ENCODE data around the gene HBG1. TPM values are rescaled to one million over a fixed set of nuclear protein-coding genes. Genes with fewer than 3 reads are reported as not detected.
A peak's percentile ranks its signal among the peaks of the same experiment; 100 is the strongest.

Gene HBG1
- total and polyA plus RNA-seq, 2 experiments from 2014 or later = not detected

DNA sequence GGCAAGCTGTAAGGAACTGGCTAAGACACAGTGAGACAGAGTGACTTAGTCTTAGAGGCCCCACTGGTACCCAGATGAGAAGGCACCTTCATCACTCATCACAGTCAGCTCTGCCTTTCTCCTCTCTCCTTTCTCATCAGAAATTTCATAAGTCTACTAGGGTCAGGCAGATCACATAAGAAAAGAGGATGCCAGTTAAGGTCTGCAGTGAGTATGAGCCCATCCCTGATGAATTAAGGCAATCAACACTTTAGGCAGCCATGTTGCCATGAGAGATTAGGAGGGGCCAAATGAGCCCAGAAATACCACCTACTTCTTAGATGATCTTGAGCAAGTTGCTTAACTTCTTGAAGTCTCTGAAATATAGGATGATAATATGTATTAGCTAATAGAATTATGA, 31.9 kb upstream of the HBG1 start (continued):
- no peak for TF ChIP-seq CTCF (conservative IDR thresholded peaks at IDR 0.05; ENCODE audit: low read depth in 2 of 2)

DNA sequence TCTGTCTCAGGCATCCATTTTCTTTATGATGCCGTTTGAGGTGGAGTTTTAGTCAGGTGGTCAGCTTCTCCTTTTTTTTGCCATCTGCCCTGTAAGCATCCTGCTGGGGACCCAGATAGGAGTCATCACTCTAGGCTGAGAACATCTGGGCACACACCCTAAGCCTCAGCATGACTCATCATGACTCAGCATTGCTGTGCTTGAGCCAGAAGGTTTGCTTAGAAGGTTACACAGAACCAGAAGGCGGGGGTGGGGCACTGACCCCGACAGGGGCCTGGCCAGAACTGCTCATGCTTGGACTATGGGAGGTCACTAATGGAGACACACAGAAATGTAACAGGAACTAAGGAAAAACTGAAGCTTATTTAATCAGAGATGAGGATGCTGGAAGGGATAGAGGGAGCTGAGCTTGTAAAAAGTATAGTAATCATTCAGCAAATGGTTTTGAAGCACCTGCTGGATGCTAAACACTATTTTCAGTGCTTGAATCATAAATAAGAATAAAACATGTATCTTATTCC, 31.0 kb upstream of the HBG1 start:
- DNase-seq (ENCODE audit: low spot score) (peak; percentile 51), ATAC-seq (peak; percentile 70)
- Mint-ChIP-seq H3K27me3 (ENCODE audit: insufficient read depth, low read depth, poor library complexity) (peaks cover 1% of the 10 kb centered on the region), H3K27ac (peak overlapping the region; percentile 89), H3K9me3 (no peaks in the 10 kb centered on the region), H3K4me3 (no peak overlapping the region), H3K4me1 (peaks cover 5% of the 10 kb centered on the region), H3K36me3 (ENCODE audit: low read depth) (no peaks in the 10 kb centered on the region)
- Histone ChIP-seq H3K9me2 (ENCODE audit: insufficient read depth) (peaks cover 8% of the 10 kb centered on the region; the same call in 1 of the 2 replicates), H3K36me3 (ENCODE audit: insufficient read depth) (no peaks in the 10 kb centered on the region), H3K79me2 (replicated peaks; ENCODE audit: insufficient read depth) (no peaks in the 10 kb centered on the region), H3K4me2 (no peak overlapping the region), H3K27me3 (ENCODE audit: insufficient read depth) (no peaks in the 10 kb centered on the region), H3K4me3 (no peak overlapping the region), H3K27ac (ENCODE audit: low read depth) (no peak overlapping the region), H3K4me1 (ENCODE audit: insufficient read depth) (no peaks in the 10 kb centered on the region), H3F3A (replicated peaks; ENCODE audit: low read depth) (no peaks in the 10 kb centered on the region), H2AFZ (no peak overlapping the region), H4K20me1 (replicated peaks; ENCODE audit: insufficient read depth) (no peaks in the 10 kb centered on the region)
- no peak for TF ChIP-seq CTCF (conservative IDR thresholded peaks at IDR 0.05; ENCODE audit: low read depth in 2 of 2)
- TF ChIP-seq ZNF462 (CRISPR knock-in tag; IDR thresholded peaks at IDR 0.05) = no peak
- no peak for TF ChIP-seq POLR2AphosphoS5 (IDR thresholded peaks at IDR 0.05; ENCODE audit: low read depth)
- no peak for TF ChIP-seq REST (IDR thresholded peaks at IDR 0.05; ENCODE audit: unreplicated experiment)
- no peak for TF ChIP-seq ZNF331 (CRISPR knock-in tag; IDR thresholded peaks at IDR 0.05; ENCODE audit: low read depth)
- TF ChIP-seq ZNF114 (CRISPR knock-in tag; IDR thresholded peaks at IDR 0.05) = no peak
- TF ChIP-seq CREB1 (CRISPR knock-in tag; IDR thresholded peaks at IDR 0.05; ENCODE audit: low read depth) = no peak
- TF ChIP-seq NANOG (IDR thresholded peaks at IDR 0.05; ENCODE audit: borderline replicate concordance) = no peak
- no peak for TF ChIP-seq EZH2 (IDR thresholded peaks at IDR 0.05; ENCODE audit: low read depth, unreplicated experiment)

Measured in GM23338 (cell line).